Effector memory CD8-positive, alpha-beta T cell (primary cell): ENCODE measurements around the gene IARS2.
A peak's percentile ranks its signal among the peaks of the same experiment; 100 is the strongest.

Experiments
- ATAC-seq: fragments of 150-1000 bp; cut with Tn5 transposase; replicated peaks from 2 replicates; pipeline ENCODE4 v1.10.0; 2021; ENCODE audit warnings: mild to moderate bottlenecking, moderate library complexity
- DNase-seq, 3 experiments: peaks; one replicate each; pipeline ENCODE4 v3.0.0; 2021
- H3K27ac Mint-ChIP-seq, 2 donors: one replicate each; pipeline ENCODE4 v1.8.0; 2022; ENCODE audit warnings: mild to moderate bottlenecking in 2 of 2, mixed read lengths in 2 of 2, moderate library complexity in 2 of 2
- H3K27me3 Mint-ChIP-seq, 2 donors: one replicate each; pipeline ENCODE4 v1.8.0; 2022; ENCODE audit warnings: mixed read lengths in 2 of 2
- H3K36me3 Mint-ChIP-seq: one replicate; pipeline ENCODE4 v1.8.0; 2022; ENCODE audit warnings: mild to moderate bottlenecking, moderate library complexity, mixed read lengths; ENCODE audit not compliant: insufficient read depth
- H3K4me1 Mint-ChIP-seq, 2 donors: one replicate each; pipeline ENCODE4 v1.8.0; 2022; ENCODE audit warnings: low read depth in 2 of 2, mixed read lengths in 2 of 2
- H3K4me3 Mint-ChIP-seq, 2 donors: one replicate each; pipeline ENCODE4 v1.8.0; 2022; ENCODE audit warnings: mild to moderate bottlenecking in 2 of 2, mixed read lengths in 2 of 2, moderate library complexity in 2 of 2
- H3K9me3 Mint-ChIP-seq, 2 donors: one replicate each; pipeline ENCODE4 v1.8.0; 2022; ENCODE audit warnings: mixed read lengths in 2 of 2
- total RNA-seq, 9 experiments: gene quantifications; one replicate each; lab custom pipeline; 2026; lab: John Stamatoyannopoulos, UW

Gene IARS2
- total RNA-seq: 57.8 to 160 (median 139) reads per million in 9 experiments

- H3K4me1 Mint-ChIP-seq: peaks cover 12 to 19% of the 10 kb centered on the region in 2 donors
- peak within 1 kb of the TSS; percentile 46 to 79 for H3K27ac Mint-ChIP-seq
- no peaks in the 10 kb centered on the region for H3K9me3 Mint-ChIP-seq
- H3K4me3 Mint-ChIP-seq: peak within 1 kb of the TSS; percentile 64 to 66
- ATAC-seq (peak; percentile 76), DNase-seq (peak; percentile 91 to 92 (median 92))
- peaks cover 38% of the 10 kb centered on the region for H3K36me3 Mint-ChIP-seq
- H3K27me3 Mint-ChIP-seq: no peaks in the 10 kb centered on the region
Observed at GRCh38 chr1:220094016-220094911, at the start of gene IARS2. IARS2 (plus strand) TSS chr1:220094132; CDS start chr1:220094217, 85 bp downstream.

GRCh38 chr1:220044678-220045355 is 49.1 kb upstream of the IARS2 start:
- peaks cover 15 to 30% of the 10 kb centered on the region in 2 donors for H3K4me1 Mint-ChIP-seq
- no peaks in the 10 kb centered on the region for H3K27me3 Mint-ChIP-seq
- DNase-seq (no peak), ATAC-seq (no peak)
- H3K36me3 Mint-ChIP-seq: peaks cover 35% of the 10 kb centered on the region
- peak overlapping the region; percentile 89 to 92 for H3K27ac Mint-ChIP-seq
- H3K9me3 Mint-ChIP-seq: no peaks in the 10 kb centered on the region
- peak overlapping the region; percentile 83 to 94 for H3K4me3 Mint-ChIP-seq

DNA sequence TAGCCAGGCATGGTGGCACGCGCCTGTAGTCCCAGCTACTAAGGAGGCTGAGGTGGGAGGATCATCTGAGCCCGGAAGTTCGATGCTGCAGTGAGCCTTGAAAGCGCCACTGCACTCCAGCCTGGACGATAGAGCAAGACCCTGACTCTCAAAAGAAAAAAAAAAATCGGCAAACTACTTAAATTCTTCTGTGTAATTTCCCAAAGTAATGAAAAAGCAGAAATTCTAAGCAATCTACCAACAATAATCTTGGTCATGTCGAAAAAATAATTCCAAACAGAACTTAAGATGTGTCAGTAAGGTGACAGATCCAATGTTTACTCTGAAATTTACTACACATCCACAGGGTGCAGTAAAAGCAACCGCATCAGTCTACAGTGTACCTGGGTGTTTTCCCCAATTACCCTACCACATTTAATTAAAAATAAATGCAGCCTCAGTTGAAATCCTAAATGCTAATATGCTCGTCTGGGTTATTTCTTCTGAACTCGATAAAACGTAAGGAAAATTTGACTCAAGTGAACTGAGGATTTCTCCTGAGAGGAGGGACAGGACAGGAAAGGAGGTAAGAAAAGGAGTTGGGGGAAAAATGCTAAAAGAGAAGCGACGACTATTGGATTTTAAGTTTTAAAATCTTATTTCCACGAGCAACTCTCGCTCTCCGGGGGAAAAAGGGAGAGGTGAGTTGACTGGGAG is 48.4 kb upstream of the IARS2 start:
- ATAC-seq (peak; percentile 13), DNase-seq (no peak)
- Mint-ChIP-seq H3K36me3 (peaks cover 28% of the 10 kb centered on the region), H3K4me3 (peak overlapping the region; percentile 83 to 94), H3K27me3 (no peaks in the 10 kb centered on the region), H3K9me3 (no peaks in the 10 kb centered on the region), H3K4me1 (peaks cover 15 to 30% of the 10 kb centered on the region in 2 donors), H3K27ac (peak overlapping the region; percentile 89 to 92)

DNA sequence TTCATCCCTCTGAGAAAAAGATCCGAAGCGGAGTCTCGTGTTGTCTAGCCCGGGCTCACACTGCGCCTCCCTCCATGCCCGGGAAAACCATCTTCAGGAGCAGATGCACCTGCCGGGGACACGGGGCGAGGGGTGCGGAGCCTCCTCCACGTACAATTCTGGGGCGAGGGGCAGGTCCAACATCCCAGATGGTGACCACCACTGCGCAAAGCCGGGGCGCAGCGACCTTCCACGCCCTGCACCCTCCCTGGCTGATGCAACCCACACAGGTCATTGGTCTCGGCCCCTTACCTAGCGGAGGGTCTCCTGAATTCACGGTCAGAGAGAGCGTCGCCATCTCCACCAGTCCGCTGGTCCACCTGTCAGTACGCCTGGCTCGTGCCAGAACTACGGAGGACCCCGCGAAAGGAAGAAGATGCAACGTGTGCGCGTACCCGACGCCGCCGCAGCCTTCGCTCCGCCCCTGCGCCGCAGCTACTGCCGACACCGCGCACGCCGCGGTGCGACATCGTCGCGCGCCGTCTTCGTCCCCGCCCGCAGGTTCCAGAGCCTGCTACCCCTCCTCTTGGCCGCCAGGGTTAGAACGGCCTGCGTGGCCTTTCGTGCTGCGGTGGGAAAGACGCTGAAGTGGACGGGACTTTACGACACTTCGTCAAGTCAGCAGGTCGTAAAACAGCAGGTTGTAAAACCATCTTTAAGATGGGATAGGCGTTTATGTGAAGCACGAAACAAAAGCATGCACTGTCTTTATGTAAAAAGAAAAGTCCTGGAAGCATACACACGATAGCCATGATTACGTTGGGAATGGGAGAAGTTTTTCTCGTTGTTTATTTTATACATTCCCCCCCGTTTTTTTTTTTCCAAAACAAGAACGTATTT is 47.6 kb upstream of the IARS2 start, which contains the start of gene EPRS1:
Gene EPRS1, minus strand, starts transcription at position 454 of the 879 bp plus-strand sequence. Its CDS starts 117 bp downstream, at position 337.
- peak; percentile 96 for ATAC-seq
- DNase-seq: peak; percentile 92 to 94 (median 93)
- Mint-ChIP-seq H3K4me1 (peaks cover 15 to 30% of the 10 kb centered on the region in 2 donors), H3K4me3 (peak within 1 kb of the TSS; percentile 83 to 94), H3K36me3 (peaks cover 24% of the 10 kb centered on the region), H3K27ac (peak within 1 kb of the TSS; percentile 89 to 92), H3K27me3 (no peaks in the 10 kb centered on the region), H3K9me3 (no peaks in the 10 kb centered on the region)

- ATAC-seq (peak; percentile 100), DNase-seq (peak in 1 of 3 experiments; percentile 21)
- H3K27me3 Mint-ChIP-seq: no peaks in the 10 kb centered on the region
- H3K36me3 Mint-ChIP-seq: peaks cover 13% of the 10 kb centered on the region
- H3K4me1 Mint-ChIP-seq: peaks cover 6 to 22% of the 10 kb centered on the region in 2 donors
- no peaks in the 10 kb centered on the region for H3K9me3 Mint-ChIP-seq
- H3K27ac Mint-ChIP-seq: peak overlapping the region; percentile 65 to 93
- peak overlapping the region; percentile 61 to 81 for H3K4me3 Mint-ChIP-seq
Observed at GRCh38 chr1:220056374-220056773, 37.6 kb upstream of the IARS2 start.

DNA sequence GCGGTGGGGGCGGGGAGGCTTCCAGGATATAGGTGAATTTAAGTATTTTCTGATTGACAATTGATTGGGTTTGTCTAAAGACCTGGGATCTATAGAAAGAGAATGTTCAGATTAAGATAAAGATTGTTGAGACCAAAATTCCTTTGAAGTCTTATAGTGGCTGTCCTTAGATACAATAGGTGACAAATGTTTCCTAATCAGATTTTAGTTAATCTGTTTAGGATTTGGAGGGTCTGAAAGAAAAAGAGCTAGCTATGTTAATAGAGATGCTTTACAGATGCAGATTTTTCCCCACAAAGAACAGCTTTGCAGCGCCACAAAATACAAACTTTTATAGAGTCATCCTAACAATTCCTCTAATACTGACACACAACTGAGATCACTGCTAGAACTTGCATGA is 33.1 kb upstream of the IARS2 start:
- Mint-ChIP-seq H3K27me3 (no peaks in the 10 kb centered on the region), H3K36me3 (peaks cover 25% of the 10 kb centered on the region), H3K9me3 (no peaks in the 10 kb centered on the region), H3K4me3 (no peak overlapping the region), H3K27ac (no peak overlapping the region), H3K4me1 (peaks cover 5 to 12% of the 10 kb centered on the region in 2 donors)
- DNase-seq: no peak
- ATAC-seq: no peak

GRCh38 chr1:220062629-220063028 is 31.3 kb upstream of the IARS2 start:
- DNase-seq (no peak), ATAC-seq (no peak)
- H3K27ac Mint-ChIP-seq: no peak overlapping the region
- no peaks in the 10 kb centered on the region for H3K9me3 Mint-ChIP-seq
- H3K27me3 Mint-ChIP-seq: no peaks in the 10 kb centered on the region
- no peaks in the 10 kb centered on the region for H3K4me1 Mint-ChIP-seq
- peaks cover 17% of the 10 kb centered on the region for H3K36me3 Mint-ChIP-seq
- no peak overlapping the region for H3K4me3 Mint-ChIP-seq

- Mint-ChIP-seq H3K27ac (peak overlapping the region in 1 of 2 donors; percentile 25), H3K4me3 (no peak overlapping the region), H3K36me3 (peaks cover 34% of the 10 kb centered on the region), H3K9me3 (no peaks in the 10 kb centered on the region), H3K4me1 (no peaks in the 10 kb centered on the region), H3K27me3 (no peaks in the 10 kb centered on the region)
- DNase-seq (no peak), ATAC-seq (no peak)
Observed at GRCh38 chr1:220067269-220068204, 26.4 kb upstream of the IARS2 start.

- Mint-ChIP-seq H3K36me3 (peaks cover 27% of the 10 kb centered on the region), H3K9me3 (no peaks in the 10 kb centered on the region), H3K4me3 (no peak overlapping the region), H3K27ac (no peak overlapping the region), H3K27me3 (no peaks in the 10 kb centered on the region), H3K4me1 (no peaks in the 10 kb centered on the region)
- no peak for DNase-seq
- no peak for ATAC-seq
Observed at GRCh38 chr1:220076861-220077762, 16.8 kb upstream of the IARS2 start.

- H3K27me3 Mint-ChIP-seq: no peaks in the 10 kb centered on the region
- H3K9me3 Mint-ChIP-seq: no peaks in the 10 kb centered on the region
- H3K36me3 Mint-ChIP-seq: peaks cover 20% of the 10 kb centered on the region
- no peak overlapping the region for H3K27ac Mint-ChIP-seq
- no peak for ATAC-seq
- H3K4me1 Mint-ChIP-seq: no peaks in the 10 kb centered on the region
- no peak for DNase-seq
- no peak overlapping the region for H3K4me3 Mint-ChIP-seq
Observed at GRCh38 chr1:220077887-220078286, 16.0 kb upstream of the IARS2 start.

DNA sequence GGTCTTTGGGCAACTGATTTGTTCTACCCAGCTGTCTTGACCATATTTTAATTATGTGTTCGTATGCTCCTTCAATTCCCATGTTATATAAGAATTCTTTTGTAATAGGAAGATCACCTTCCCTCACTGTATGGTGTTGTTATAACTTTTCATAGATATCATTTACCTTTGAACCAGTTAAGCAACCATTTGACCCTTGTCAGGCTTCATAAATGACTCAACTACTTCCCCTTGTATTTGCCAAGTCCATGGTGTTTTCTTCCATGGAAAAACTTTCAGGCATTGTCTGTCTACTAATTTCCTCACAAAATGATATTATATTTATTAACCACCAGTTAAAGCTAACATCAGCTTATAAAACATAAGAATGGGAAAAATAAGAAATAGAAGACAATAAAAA is 9.5 kb upstream of the IARS2 start:
- Mint-ChIP-seq H3K27ac (no peak overlapping the region), H3K4me3 (no peak overlapping the region), H3K36me3 (peaks cover 12% of the 10 kb centered on the region), H3K9me3 (no peaks in the 10 kb centered on the region), H3K4me1 (peaks cover 3 to 10% of the 10 kb centered on the region in 2 donors), H3K27me3 (no peaks in the 10 kb centered on the region)
- DNase-seq (no peak), ATAC-seq (no peak)
